ENCODE results near the gene KRTAP10-2. TPM values are rescaled to one million over a fixed set of nuclear protein-coding genes. Genes with fewer than 3 reads are reported as not detected.
A peak's percentile ranks its signal among the peaks of the same experiment; 100 is the strongest.
"Not testable (repeated sequence)": the region's sequence is repeated elsewhere in the genome, so short reads cannot be mapped to it uniquely, and the experiment has no call there.

Gene KRTAP10-2
- total RNA-seq, 1 experiment from 2014 or later: not detected

DNA sequence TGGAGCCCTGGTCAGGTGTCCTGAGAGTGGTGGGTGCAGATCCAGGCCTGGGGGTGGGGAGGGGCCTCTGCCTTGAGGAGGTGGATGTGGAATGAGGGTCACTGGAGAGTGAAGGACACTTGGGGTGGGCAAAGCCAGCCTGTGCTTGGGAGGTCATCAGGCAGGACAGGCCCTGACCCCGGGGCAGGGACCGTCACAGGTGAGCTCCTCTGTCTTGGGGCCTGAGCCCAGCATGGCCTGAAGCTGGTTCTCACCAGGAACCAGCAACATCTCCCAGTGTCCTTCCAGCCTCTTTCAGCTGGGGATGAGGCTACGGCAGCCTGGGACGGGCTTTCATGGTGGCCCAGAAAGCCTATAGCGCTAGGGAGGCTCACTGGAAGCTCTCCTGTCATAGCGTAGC lies 831 bp upstream of the KRTAP10-2 start:
- intact Hi-C loops (cut with micrococcal nuclease): no loop called here
- no TSS peak for BruUV-seq (replicated peaks)
- peaks cover 15% of the 10 kb centered on the region for H3K4me1 Mint-ChIP-seq (ENCODE audit: insufficient read depth, unreplicated experiment)
- ChIA-PET POLR2A (no interaction called here), CTCF (interaction anchor here (0.7 kb wide), 1 partner anchor 42 kb away, joined by 4 read pairs; no protein-coding TSS in a partner anchor)
- no peaks in the 10 kb centered on the region for H3K36me3 Mint-ChIP-seq (ENCODE audit: insufficient read depth, unreplicated experiment)
- H3K27me3 Mint-ChIP-seq (ENCODE audit: insufficient read depth, unreplicated experiment): peaks cover 62% of the 10 kb centered on the region
- H3K4me3 Mint-ChIP-seq (ENCODE audit: unreplicated experiment): no peak overlapping the region
- H3K9me3 Mint-ChIP-seq (ENCODE audit: unreplicated experiment): peaks cover 13% of the 10 kb centered on the region
- TF ChIP-seq, protein P1, sequence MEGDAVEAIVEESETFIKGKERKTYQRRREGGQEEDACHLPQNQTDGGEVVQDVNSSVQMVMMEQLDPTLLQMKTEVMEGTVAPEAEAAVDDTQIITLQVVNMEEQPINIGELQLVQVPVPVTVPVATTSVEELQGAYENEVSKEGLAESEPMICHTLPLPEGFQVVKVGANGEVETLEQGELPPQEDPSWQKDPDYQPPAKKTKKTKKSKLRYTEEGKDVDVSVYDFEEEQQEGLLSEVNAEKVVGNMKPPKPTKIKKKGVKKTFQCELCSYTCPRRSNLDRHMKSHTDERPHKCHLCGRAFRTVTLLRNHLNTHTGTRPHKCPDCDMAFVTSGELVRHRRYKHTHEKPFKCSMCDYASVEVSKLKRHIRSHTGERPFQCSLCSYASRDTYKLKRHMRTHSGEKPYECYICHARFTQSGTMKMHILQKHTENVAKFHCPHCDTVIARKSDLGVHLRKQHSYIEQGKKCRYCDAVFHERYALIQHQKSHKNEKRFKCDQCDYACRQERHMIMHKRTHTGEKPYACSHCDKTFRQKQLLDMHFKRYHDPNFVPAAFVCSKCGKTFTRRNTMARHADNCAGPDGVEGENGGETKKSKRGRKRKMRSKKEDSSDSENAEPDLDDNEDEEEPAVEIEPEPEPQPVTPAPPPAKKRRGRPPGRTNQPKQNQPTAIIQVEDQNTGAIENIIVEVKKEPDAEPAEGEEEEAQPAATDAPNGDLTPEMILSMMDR (IDR thresholded peaks at IDR 0.05; ENCODE audit: unreplicated experiment): no peak
- no peak overlapping the region for H3K27ac Mint-ChIP-seq (ENCODE audit: low read depth, unreplicated experiment)
- no peak for DNase-seq (ENCODE audit: unreplicated experiment)

DNA sequence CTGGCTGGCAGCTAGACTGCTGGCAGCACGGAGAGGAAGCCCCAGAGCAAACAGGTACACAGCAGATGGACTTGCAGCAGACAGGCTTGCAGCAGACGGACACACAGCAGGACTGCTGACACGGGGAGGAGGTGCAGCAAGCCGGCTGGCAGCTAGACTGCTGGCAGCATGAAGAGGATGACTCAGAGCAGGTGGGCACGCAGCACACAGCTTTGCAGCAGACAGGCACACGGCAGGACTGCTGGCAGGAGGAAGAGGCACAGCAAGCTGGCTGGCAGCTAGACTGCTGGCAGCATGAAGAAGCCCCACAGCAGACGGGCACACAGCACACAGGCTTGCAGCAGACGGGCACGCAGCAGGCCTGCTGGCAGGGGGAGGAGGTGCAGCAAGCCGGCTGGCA lies 498 bp downstream of the KRTAP10-2 start:
- ChIA-PET CTCF (interaction anchor here (0.7 to 1.8 kb wide), 2 partner anchors 191 to 655 kb away, joined by 3 to 4 read pairs; no protein-coding TSS in a partner anchor), POLR2A (no interaction called here)
- no peaks in the 10 kb centered on the region for H3K36me3 Mint-ChIP-seq (ENCODE audit: insufficient read depth, unreplicated experiment)
- TF ChIP-seq, protein P1 (IDR thresholded peaks at IDR 0.05; ENCODE audit: unreplicated experiment): no peak
- no peak overlapping the region for H3K4me3 Mint-ChIP-seq (ENCODE audit: unreplicated experiment)
- peaks cover 61% of the 10 kb centered on the region for H3K27me3 Mint-ChIP-seq (ENCODE audit: insufficient read depth, unreplicated experiment)
- BruUV-seq (replicated peaks): no TSS peak
- peaks cover 22% of the 10 kb centered on the region for H3K9me3 Mint-ChIP-seq (ENCODE audit: unreplicated experiment)
- no peak overlapping the region for H3K27ac Mint-ChIP-seq (ENCODE audit: low read depth, unreplicated experiment)
- intact Hi-C loops (cut with micrococcal nuclease): no loop called here
- DNase-seq (ENCODE audit: unreplicated experiment): peak; percentile 33
- peaks cover 15% of the 10 kb centered on the region for H3K4me1 Mint-ChIP-seq (ENCODE audit: insufficient read depth, unreplicated experiment)

DNA sequence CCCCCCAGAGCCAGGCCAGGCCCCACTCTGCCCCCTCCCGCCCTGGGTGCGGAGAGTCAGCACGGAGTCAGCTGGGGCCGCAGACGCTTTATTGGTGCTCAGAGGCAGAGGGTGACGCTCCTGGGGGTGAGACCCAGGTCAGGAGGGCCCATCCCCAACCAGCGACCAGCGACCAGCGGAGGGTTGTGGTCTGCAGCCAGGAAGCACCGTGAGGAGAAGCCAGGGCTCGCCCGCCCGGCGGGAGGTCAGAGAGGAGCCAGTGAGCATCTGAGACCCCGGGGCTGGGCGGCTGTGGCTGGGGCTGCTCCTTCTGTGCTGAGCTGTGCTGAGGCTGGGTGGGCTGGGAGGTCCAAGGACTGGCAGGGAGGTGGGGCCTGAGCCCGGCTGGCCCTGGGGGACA lies 1.0 kb downstream of the KRTAP10-2 start:
- H3K36me3 Mint-ChIP-seq (ENCODE audit: insufficient read depth, unreplicated experiment); H3K4me3 Mint-ChIP-seq (ENCODE audit: unreplicated experiment); H3K27ac Mint-ChIP-seq (ENCODE audit: low read depth, unreplicated experiment); BruUV-seq (replicated peaks); intact Hi-C loops (cut with micrococcal nuclease); POLR2A ChIA-PET; DNase-seq (ENCODE audit: unreplicated experiment): not testable (repeated sequence)
- peaks cover 59% of the 10 kb centered on the region for H3K27me3 Mint-ChIP-seq (ENCODE audit: insufficient read depth, unreplicated experiment)
- peaks cover 15% of the 10 kb centered on the region for H3K4me1 Mint-ChIP-seq (ENCODE audit: insufficient read depth, unreplicated experiment)
- CTCF ChIA-PET: interaction anchor here (1.8 kb wide), 1 partner anchor 192 kb away, joined by 4 read pairs; no protein-coding TSS in a partner anchor
- peaks cover 27% of the 10 kb centered on the region for H3K9me3 Mint-ChIP-seq (ENCODE audit: unreplicated experiment)

- Mint-ChIP-seq H3K27me3 (ENCODE audit: insufficient read depth, unreplicated experiment) (peaks cover 53% of the 10 kb centered on the region), H3K4me1 (ENCODE audit: insufficient read depth, unreplicated experiment) (peaks cover 15% of the 10 kb centered on the region), H3K4me3 (ENCODE audit: unreplicated experiment) (no peak overlapping the region), H3K27ac (ENCODE audit: low read depth, unreplicated experiment) (no peak overlapping the region), H3K9me3 (ENCODE audit: unreplicated experiment) (peaks cover 27% of the 10 kb centered on the region), H3K36me3 (ENCODE audit: insufficient read depth, unreplicated experiment) (no peaks in the 10 kb centered on the region)
- POLR2A ChIA-PET: no interaction called here
- BruUV-seq (replicated peaks): no TSS peak
- CTCF ChIA-PET: interaction anchor here (0.7 to 1.8 kb wide), 2 partner anchors 39 to 192 kb away, joined by 4 read pairs; no protein-coding TSS in a partner anchor
- TF ChIP-seq, protein P1 (IDR thresholded peaks at IDR 0.05; ENCODE audit: unreplicated experiment): no peak
- DNase-seq (ENCODE audit: unreplicated experiment): no peak
- intact Hi-C loops (cut with micrococcal nuclease): no loop called here
These were observed 1.6 kb downstream of the KRTAP10-2 start for GRCh38 chr21:44549525-44550211.
